PFSK-1 (cell line): ENCODE results near the gene TAF4B.

Experiments
- FOXP2 ChIP-seq: optimal IDR thresholded peaks from 2 replicates; pipeline ENCODE3; 2011; ENCODE audit warnings: borderline replicate concordance, control low read depth, inconsistent platforms; ENCODE audit not compliant: insufficient read depth; ENCODE audit errors: extremely low read length, extremely low read depth
- POLR2AphosphoS5 ChIP-seq: IDR thresholded peaks from 2 replicates; pipeline ENCODE4 v1.6.1; 2012; ENCODE audit warnings: low read depth, mild to moderate bottlenecking, control low read depth, low read length, moderate library complexity
- REST ChIP-seq, 2 experiments: IDR thresholded peaks; 2 replicates each; pipeline versions ENCODE4 v1.6.1 to v1.8.0; 2011 to 2012; ENCODE audit warnings: low read depth in 2 of 2, low read length in 2 of 2, control low read depth in 1 of 2, inconsistent platforms in 1 of 2, mild to moderate bottlenecking in 1 of 2, moderate library complexity in 1 of 2; ENCODE audit not compliant: insufficient read depth in 1 of 2
- SIN3A ChIP-seq: IDR thresholded peaks from 2 replicates; pipeline ENCODE4 v1.6.1; 2012; ENCODE audit warnings: mild to moderate bottlenecking, low read length, moderate library complexity, borderline replicate concordance; ENCODE audit not compliant: insufficient read depth
- TAF1 ChIP-seq: IDR thresholded peaks from 2 replicates; pipeline ENCODE4 v1.6.1; 2012; ENCODE audit warnings: low read length, control low read depth, borderline replicate concordance; ENCODE audit not compliant: insufficient read depth

TAF4B gene

DNA sequence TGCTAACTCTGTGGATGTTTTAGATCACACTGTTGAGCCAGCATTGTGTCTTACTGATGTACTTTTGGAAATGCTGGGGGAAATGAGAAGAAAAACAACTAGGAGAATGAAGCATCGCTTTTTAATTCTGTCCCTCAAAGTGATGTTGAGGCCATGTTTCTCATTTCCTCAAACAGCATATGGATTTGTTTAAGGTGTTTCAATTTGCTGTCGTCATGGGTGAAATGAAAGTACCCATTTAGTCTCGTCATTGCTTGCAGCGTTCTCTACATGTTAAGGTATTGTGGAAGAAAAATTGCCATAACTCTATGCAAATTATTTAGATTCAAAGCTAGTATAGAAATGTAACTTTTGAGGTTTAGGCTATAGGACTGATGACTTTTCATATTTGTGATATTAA is 170.8 kb downstream of the TAF4B start:
- no peak for TF ChIP-seq SIN3A
- TF ChIP-seq TAF1 = no peak
- no peak for TF ChIP-seq REST (IDR thresholded peaks at IDR 0.05; ENCODE audit: insufficient read depth in 1 of 2, low read depth in 2 of 2, low read length in 2 of 2)
- TF ChIP-seq POLR2AphosphoS5 = no peak

DNA sequence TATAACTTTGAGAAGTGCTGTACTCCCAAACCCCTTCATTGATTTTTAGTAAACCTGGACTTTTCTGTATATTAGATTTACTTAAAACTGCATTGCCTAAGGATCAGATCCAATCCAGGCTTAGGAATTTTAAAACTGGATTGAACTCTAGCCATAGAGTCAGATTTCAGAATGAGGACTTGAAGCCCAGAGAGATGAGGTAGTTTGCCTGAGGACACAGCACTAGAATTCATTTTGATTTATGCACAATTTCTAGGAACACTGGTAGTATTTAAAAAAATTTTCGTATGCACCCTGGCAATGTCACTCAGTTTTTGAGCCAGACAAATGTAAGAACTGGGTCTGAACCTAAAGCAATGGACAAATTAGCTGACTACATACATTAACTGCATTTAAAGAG is 177.2 kb downstream of the TAF4B start:
- TF ChIP-seq POLR2AphosphoS5 = no peak
- no peak for TF ChIP-seq SIN3A
- no peak for TF ChIP-seq REST (IDR thresholded peaks at IDR 0.05; ENCODE audit: insufficient read depth in 1 of 2, low read depth in 2 of 2, low read length in 2 of 2)
- TF ChIP-seq FOXP2 = no peak
- TF ChIP-seq TAF1 = no peak

DNA sequence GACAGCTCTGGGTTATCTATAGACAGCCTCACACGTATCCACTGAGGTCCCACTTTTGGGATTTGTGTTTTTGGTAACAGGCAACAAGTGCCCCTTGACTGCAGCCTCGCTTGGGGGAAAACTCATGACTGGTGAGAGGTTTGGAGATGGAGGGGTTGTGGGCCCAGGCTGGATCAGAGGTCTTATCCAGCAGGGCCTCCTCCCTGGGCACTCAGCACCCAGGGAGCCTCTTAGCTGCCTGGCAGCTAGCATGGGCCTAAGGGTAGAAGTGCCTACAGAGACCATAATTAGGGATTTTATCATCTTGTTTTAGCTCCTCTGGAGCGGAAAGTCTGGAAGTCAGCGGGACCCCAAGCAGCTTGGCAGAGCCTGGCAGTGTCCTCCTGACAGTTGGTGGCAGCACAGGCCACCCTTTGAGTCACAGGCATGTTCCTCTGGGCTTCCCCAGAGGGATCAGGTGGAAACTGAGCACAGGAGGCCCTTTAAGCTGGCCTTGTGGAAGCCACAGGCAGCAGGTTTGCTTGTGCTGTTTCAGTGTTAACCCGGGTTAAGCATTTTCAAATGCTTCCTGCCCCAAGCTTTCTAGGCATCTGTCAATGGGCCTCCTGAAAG is 179.1 kb downstream of the TAF4B start:
- TF ChIP-seq FOXP2 (no peak), TAF1 (no peak), REST (IDR thresholded peaks at IDR 0.05; ENCODE audit: insufficient read depth in 1 of 2, low read depth in 2 of 2, low read length in 2 of 2) (no peak), POLR2AphosphoS5 (no peak), SIN3A (no peak)

- TF ChIP-seq SIN3A (no peak), REST (IDR thresholded peaks at IDR 0.05; ENCODE audit: insufficient read depth in 1 of 2, low read depth in 2 of 2, low read length in 2 of 2) (no peak), POLR2AphosphoS5 (no peak), FOXP2 (no peak), TAF1 (no peak)
These were observed 180.1 kb downstream of the TAF4B start for GRCh38 chr18:26406324-26406723.

DNA sequence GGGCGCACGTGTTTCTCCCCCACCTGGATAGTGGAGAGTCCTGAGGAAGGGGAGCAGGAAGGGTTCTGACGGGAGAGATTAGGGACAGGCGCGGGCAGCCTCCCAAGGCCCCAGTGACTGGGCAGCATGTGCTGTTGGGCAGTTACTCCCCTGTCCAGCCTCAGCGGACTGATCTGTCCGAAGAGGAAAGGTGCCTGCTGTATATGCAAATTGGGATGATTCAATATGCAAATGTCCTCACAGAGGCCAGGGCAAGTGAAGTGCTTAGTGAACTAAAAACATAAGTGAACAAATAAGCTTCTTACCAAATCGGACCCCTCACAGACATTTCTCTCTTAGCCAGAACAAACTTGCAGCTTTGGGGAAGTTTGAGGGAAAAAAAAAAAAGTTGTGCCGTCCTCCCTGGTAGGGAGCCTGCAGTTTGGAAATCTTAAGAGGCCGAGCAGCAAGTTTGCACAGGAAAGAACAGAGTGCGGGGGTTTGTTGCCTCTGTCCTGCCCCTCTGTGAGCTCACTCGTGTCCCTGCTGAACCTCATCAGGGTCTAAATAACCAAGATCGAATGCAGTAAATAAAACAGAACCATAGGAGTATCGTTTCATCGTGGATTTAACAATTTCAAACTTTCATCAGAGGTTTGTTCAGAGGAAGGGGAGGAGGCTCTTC is 180.7 kb downstream of the TAF4B start:
- TF ChIP-seq FOXP2 (no peak), SIN3A (no peak), POLR2AphosphoS5 (no peak), REST (IDR thresholded peaks at IDR 0.05; ENCODE audit: insufficient read depth in 1 of 2, low read depth in 2 of 2, low read length in 2 of 2) (no peak), TAF1 (no peak)
